HG03135 (cell line): ENCODE data around the gene DAPK3.
"Not testable (repeated sequence)": the region's sequence is repeated elsewhere in the genome, so short reads cannot be mapped to it uniquely, and the experiment has no call there.

ENCODE experiments used
- ATAC-seq: cut with Tn5 transposase; IDR thresholded peaks from one replicate; pipeline ENCODE4 v1.9.1; 2021; ENCODE audit warnings: mild to moderate bottlenecking, moderate library complexity; ENCODE audit not compliant: unreplicated experiment

Gene DAPK3

DNA sequence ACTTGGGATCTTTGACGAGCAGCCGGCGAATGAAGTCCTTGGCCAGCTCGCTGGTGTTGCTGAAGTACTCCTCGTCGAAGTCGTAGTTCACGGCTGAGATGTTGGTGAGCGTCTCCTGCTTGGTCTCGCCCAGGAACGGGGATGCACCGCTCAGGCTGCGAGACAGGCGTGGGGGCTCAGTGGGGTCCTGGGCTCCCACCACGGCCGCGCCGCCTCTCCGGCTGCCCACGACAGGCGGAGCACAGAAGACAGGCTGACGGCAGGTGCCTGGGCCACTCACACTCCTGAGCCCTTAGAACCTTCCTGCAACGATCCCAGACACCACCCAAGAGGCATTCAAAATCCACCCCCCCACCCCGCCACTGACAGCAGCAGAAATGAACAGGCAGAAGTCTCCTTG is 9.9 kb downstream of the DAPK3 start:
- ATAC-seq, result no peak

DNA sequence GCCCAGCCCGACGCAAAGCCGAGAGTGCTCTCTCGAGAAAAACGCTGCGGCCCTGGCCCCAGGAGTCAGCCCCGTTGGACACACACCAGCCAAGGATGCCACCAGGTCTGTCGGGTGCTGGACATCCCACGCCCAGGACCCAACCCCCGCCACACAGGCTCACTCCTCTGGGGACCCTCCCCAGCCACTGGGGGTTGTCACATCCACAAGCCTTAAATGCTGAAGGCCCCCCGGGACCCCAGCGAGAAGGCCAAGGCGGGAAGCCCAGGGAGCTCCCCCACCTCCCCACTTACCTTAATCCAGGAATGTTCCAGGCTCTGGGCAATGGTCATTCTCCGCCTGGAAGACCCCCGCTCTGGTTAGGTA is 11.2 kb downstream of the DAPK3 start:
- ATAC-seq, result no peak

DNA sequence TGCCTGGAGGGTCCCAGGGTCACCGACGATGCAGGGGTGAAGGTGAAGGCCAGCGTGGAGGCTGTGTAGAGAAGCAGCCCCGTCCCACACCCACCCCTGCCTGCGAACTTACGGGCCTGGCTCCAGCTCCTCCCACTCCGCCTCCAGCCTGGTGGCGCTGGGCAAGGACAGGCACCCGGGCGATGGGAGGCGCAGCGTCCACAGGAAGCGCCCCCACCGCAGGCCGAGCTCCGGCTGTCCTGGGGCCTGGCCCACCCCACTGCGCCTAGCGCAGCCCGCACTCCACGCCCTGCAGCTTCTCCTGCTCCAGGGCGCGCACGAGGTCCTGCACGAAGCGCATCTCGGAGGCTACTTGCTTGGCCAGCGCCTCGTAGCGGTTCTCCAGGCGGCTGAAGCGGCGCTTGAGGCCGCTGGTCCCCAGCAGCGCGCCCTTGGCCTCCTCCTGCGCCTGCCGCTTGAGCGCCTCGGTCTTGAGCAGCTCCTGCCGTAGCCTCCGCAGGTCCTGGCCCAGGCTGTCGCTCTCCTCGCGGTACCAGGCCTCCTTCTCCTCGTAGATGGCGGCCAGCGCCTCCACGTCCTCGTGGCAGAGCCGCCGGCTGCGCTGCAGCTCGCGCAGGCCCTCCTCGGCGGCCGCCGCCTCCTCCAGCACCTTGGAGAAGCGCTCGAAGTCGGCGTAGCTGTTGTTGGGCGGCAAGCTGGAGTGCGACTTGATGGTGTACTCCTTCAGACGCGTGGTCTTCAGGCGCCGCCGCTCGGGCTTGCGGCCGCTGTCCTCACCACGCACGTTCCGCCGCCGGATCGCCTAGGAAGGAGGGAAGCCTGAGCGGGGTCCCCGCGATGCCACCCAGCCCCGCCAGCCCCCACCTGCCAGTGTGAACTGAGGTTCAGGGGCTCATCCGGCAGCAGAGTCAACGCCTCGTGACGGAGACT is 11.8 kb downstream of the DAPK3 start:
- ATAC-seq, result no peak

DNA sequence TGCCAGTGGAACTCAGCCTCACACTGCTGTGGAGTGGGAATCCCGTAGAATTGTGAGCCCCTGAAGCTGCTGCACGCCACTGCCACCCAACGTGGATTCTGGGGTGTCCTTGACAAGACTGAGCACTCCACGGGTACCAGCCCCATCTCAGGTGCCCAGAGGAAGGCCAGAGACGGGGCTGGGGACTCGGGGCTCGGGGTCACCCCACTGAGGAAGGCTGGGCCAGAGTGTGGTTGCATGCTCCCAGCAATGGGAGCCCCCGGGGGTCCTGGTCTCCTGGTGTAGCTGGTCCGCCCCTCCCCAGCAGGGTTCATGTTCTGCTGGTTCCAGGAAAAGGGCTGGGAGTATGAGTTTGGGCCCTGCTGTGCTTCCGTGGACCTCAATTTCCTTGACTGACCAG is 15.2 kb downstream of the DAPK3 start:
- ATAC-seq, result no peak

DNA sequence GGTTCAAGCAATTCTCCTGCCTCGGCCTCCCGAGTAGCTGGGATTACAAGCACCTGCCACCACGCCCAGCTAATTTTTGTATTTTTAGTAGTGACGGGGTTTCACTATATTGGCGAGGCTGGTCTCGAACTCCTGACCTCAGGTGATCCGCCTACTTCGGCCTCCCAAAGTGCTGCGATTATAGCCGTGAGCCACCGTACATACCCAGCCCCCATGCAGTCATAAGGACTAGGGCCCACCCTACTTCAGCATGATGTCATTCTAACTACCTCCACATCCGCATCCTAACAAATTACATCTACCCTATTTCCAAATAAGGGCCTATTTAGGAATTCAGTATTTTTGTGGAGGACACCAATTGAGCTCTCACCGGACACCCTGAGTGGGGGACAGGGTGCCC is 15.6 kb downstream of the DAPK3 start:
- ATAC-seq, result not testable (repeated sequence)

DNA sequence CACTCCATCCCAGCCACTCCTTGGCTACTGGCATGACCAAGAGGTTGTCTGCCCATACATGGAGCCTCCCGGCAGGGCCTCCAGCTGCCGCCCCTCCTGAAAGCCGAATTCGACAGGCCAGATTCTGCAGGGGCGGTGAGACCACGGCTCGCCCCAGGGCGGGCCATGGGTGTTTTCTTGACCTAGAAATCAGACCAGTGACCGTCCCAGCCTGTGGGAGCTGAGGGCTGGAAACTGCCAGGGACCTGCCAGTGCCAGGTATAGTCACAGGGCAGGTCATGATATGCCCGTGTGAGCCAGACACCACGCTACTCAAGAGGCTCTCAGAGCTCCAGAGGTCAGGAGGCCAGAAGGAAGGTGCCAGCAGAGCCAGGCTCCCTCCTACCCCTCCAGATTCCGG is 16.8 kb downstream of the DAPK3 start:
- ATAC-seq, result no peak

DNA sequence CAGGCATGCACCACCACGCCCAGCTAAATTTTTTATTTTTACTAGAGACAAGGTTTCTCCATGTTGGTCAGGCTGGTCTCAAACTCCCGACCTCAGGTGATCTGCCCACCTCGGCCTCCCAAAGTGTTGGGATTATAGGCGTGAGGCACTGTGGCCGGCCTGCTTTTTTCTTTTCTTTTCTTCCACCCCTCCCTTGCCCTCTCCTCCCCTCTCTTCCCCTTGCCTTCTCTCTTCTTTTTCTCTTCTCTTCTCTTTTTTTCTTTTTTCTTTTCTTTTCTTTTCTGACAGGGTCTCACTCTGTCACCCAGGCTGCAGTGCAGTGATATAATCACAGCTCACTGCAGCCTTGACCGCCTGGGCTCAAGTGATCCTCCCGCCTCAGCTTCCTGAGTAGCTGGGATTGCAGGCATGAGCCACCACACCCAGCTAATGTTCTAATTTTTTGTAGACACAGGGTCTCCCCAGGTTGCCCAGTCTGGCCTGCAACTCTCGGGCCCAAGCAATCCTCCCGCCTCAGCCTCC is 18.1 kb downstream of the DAPK3 start:
- not testable (repeated sequence) for ATAC-seq

DNA sequence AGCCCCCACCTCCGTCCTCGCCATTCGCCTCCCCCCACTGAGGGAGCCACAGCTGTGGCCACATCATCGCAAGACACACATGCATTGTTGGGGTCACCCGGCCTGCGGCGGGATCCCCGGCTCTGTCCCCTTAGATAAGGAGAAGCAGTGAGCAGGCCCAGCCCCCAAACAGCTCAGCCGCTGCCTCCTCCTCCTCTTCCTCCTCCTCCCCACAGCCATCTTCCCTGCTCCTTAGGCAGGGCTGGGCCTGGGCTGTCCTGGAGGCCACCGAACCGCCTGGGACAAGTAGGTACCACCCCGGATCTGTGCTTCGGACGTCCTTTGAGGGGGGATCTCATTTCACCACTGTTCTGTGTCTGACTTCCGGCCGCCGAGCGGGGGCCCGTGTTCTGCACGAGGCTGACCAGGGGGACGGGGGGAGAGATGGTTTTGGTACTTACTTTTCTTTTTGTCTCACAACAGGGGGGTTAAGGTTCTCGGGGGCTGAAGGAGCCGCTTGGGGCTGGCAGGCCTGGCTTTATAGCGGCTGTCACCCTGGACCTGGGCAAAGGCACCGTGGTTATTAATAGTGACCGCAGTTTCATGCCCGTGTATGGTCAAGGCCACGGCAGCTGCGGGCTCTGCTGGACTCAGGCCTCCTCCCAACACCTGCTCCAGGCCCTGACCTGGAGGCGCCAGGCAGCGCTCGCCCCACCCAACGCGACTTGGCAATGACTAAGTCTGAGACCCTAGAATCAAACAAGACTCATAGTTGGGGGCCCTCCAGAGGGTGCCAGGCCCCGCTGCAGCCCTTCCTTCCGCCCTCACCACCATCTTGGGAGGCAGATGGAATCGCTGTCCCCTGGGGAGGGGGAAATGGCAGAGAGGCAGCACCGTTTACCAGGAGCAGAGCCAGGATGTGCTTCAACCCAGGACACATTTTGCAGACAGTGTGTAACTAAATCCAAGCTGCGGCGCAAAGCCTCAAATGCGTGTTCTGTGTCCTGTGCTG is 19.7 kb downstream of the DAPK3 start:
- ATAC-seq, result no peak

DNA sequence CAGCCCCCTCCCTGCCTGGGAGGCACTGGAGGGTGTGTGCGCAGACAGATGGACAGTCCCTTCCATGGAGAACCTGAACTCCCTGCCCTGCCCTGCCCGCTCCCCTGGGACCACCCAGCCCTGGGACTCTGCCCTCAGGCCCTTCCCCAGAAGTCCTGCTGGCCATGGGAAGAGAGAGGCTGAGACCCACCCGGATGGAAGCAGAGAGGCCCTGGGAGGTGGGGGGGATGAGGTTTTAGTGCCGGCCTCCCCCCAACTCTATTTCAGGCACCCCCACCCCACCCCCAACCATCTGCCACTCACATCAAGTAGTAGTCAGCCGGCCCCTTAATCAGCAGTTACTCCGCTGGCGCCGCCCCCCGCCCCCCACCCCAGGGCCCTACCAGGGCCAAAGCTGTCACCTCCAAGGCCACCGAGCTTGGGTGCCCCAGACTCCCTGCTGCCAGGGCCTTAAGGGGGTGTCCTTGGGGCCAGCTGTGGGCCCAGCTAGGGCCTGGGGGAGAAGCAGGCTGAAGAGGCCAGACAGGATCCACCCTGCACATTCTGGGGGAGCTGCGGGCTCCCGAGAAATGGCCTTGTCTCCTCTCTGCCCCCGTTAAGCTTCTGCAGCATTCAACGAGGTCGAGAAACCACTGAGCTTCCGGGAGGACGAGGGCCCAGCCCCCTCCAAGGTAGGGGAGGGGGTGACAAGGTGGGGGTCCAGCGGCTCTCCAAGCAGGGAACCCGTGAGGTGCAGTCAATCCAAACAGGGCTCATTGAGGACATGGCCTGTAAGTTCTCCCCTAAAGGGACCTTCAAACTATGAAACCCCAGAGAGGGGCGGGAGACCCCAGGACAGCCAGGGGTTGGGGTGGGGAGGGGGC is 20.7 kb downstream of the DAPK3 start:
- no peak for ATAC-seq

DNA sequence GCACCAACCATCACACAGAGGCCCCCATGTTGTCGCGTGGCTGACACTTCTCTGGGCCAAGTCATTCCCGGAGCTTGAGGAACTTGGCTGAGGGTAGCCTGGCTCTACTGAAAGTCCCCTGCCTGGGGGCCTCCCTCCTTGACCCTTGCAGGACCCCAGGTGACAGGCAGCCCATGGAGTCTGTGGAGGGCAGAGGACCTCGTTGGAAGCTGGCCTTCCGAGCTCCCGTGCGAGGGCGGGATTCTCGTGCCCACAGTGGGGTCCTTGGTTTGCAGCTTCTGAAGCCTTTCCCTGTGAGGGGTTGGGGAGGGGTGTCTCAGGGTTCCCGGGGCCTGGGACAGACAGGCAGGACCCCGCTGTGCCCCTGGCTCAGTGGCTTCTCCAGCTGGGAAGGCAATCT is 21.6 kb downstream of the DAPK3 start:
- ATAC-seq, result no peak

DNA sequence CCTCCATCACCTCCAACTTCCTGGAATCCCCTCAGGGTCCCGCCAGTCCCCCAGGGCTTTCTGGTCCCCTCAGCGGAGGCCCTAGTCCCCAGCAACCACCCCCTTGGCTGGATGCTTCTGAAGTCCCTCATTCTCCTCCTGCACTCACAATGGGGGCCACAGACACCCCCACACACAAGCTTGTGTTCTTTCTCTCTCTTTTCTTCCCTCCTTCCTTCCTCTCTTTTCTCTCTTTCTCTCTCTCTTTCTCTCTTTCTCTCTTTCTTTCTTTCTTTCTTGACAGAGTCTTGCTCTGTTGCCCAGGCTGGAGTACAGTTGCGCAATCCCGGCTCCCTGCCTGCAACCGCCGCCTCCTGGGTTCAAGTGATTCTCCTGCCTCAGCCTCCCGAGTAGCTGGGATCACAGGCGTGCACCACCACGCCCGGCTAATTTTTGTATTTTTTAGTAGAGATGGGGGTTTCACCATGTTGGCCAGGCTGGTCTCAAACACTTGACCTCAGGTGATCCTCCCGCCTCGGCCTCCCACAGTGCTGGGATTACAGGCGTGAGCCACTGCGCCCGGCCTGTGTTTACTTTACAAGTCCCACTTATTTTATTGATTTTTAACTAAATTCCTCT is 23.5 kb downstream of the DAPK3 start:
- not testable (repeated sequence) for ATAC-seq

DNA sequence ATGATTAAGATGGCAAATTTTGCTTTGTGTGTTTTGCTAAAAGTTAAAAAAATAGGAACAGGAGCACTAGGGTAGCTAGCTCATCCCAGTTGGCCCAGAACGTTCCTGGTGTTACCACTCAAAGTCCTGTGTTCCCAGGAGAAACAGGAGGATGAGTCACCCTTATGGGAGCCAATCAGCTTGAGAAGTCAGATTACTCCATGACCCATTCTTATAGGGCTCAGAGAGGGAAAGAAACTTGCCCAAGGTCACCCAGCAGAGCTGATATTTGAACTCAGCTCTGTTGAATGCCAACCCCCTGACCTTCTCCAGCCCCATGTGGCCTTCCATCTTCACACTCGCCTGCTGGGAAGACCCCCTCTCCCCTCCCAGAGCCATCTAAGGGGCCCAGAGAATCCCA is 25.1 kb downstream of the DAPK3 start:
- no peak for ATAC-seq

DNA sequence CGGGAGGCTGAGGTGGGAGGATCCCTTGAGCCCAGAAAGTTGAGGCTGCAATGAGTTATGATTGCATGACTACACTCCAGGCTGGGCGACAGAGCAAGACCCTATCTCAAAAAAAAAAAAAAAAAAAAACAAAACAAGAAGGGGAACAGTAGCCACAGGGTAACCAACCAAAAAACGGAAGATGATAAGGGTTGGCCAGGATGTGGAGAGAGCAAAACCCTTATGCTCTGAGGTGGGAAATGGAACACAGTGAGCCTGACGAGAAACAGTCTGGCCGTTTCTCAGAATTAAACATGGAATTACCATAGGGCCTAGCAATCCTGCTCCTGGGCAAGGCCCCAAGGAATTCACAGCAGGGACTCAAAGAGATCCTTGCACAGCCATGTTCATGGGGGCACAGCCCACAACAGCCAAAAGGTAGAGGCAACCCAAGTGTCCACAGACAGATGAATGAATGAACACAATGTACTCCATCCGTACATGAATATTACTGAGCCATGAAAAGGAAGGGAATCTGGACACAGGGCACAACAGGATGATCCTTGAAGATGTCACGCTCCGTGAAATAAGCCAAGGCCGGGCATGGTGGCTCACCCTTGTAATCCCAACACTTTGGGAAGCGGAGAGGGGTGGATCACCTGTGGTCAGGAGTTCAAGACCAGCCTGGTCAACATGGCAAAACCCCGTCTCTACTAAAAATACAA is 26.7 kb downstream of the DAPK3 start:
- ATAC-seq, result no peak

DNA sequence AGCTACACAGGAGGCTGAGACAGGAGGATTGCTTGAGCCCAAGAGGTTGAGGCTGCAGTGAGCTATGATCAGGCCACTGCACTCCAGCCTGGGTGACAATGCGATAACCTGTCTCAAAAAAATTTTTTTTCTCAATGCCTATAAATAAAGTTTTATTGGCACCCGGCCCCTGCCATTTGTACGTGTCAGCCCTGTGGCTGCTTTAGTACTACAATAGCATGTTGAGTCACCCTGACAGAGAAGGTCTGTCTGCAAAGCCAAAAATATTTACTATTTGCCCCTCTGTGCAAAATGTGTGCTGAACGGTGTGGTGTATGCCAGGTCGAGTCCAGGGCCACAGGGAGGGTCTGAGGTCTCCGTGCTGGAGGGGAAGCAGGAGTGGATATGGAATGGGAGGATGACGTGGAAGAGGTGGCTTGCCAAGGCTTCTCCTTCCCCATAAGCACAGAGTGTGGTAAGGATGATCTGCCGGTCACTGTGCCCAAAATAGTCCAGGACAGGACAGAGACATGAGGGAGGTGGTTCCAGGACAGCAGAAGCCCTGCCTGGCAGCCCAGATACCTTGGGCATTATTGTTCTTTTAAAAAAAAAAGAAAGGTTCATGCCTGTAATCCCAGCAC is 28.0 kb downstream of the DAPK3 start:
- ATAC-seq, result no peak

DNA sequence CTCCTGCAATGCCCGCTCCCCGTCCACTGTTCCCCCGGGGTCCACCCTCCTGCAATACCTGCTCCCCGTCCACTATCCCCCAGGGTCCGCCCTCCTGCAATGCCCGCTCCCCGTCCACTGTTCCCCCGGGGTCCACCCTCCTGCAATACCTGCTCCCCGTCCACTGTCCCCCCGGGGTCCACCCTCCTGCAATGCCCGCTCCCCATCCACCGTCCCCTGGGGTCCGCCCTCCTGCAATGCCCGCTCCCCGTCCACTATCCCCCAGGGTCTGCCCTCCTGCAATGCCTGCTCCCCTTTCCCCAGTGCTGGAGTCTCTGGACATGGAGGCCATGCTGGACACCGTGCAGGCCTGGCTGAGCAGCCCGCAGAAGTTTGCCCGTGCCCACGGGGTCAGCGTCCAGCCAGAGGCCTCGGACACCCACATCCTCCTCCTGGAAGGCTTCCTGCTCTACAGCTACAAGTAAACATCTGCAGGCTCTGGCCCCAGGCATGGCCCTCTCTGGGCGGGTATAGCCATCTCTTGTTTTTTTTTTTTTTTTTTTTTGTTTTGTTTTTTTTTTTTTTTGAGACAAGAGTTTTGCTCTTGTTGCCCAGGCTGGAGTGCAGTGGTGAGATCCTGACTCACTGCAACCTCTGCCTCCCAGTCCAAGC is 32.5 kb downstream of the DAPK3 start:
- ATAC-seq, result not testable (repeated sequence)

DNA sequence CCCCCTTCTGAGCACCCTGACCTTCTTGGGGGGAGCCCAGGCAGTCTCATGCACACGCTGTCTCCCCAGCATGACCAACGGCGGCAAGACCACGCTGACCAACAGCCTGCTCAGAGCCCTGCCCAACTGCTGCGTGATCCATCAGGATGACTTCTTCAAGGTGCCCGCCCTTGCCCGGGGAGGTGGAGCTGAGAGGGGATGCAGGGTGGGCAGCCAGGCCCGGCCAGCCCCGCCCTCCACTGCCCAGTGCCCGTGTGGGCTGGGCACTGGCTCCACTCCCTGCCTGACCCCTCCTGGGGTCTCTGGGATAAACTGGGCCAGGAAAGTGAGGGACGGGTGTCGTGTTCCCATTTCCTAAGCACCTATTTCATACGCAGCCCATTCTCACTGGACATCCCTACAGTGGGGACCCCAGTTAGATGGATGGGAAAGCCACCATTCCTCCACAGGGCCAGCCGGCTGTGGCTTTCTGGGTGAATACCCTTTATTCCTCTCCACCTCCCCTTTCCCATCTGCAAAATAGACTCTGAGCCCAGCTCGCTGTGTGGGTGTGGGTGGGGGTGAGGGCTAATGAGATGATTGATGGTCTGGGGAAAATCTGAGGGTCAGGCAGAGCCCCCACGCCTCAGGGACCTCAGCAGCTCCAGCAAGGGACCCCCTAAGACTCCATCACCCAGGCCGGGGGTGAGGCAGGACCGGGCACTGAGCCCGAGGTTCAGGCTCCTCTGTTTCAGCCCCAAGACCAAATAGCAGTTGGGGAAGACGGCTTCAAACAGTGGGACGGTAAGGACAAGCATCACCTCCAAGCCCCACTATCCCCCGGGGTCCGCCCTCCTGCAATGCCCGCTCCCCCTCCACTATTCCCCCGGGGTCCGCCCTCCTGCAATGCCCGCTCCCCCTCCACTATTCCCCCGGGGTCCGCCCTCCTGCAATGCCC is 34.1 kb downstream of the DAPK3 start:
- ATAC-seq, result no peak
